Measurements from ENCODE around the gene TCF15.

Gene TCF15

DNA sequence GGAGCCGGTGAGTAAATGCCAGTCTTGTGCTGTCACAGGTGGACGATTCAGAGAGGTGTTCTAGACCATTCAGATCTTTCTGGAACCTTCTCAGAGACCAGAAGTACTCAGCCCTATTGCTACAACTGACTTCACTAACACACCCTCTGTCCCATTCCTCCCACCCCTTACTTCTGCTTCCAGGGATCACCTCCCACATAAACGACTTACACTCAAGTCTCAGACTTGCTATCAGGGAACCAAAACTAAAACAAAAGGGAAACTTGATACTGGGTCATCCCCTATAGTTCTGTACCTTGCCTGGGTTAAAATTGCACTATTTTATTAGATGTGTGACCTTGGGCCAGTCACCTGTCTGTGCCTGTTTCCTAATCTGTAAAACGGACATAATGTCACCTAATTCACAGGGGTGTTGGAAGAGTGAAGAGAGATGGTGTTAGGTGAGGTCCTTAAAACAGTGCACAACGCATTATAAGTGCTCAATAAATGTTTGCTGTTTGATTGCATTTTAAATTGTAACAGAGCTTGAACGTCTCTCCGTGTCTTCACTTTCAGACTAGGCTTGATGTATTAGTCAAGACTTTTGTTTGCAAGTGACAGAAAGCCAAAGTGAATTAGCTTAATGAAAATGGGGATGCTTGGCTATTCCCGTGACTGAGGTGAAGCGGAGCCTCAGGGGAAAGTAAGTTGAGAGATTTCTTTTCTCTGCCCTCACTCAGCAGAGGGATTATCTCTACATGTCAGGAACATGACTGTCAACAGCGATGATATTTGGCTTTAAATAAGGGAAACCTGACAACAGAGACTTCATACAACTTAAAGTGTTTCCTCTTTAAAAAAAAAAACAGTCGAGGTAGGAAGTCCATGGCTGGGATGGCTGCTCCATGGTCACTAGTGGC, 45.9 kb upstream of the TCF15 start:
- H3K4me2 ChIP-seq (ENCODE audit: low read depth, low read length, poor library complexity, severe bottlenecking), result no peak overlapping the region
- no peaks in the 10 kb centered on the region for H4K20me1 ChIP-seq (ENCODE audit: low read depth, low read length)
- no peak overlapping the region for H3K9ac ChIP-seq (ENCODE audit: low read length)
- H3K27me3 ChIP-seq (ENCODE audit: low read length), result no peaks in the 10 kb centered on the region
- peaks cover 12% of the 10 kb centered on the region; the same call in 1 of the 2 replicates for H3K79me2 ChIP-seq (ENCODE audit: insufficient read depth, low read length)
- no peak overlapping the region for H3K4me3 ChIP-seq (ENCODE audit: insufficient read depth, low read length, poor library complexity, severe bottlenecking)
- H2AFZ ChIP-seq (ENCODE audit: low read depth, low read length, severe bottlenecking), result no peak overlapping the region
- TF ChIP-seq, protein P1, sequence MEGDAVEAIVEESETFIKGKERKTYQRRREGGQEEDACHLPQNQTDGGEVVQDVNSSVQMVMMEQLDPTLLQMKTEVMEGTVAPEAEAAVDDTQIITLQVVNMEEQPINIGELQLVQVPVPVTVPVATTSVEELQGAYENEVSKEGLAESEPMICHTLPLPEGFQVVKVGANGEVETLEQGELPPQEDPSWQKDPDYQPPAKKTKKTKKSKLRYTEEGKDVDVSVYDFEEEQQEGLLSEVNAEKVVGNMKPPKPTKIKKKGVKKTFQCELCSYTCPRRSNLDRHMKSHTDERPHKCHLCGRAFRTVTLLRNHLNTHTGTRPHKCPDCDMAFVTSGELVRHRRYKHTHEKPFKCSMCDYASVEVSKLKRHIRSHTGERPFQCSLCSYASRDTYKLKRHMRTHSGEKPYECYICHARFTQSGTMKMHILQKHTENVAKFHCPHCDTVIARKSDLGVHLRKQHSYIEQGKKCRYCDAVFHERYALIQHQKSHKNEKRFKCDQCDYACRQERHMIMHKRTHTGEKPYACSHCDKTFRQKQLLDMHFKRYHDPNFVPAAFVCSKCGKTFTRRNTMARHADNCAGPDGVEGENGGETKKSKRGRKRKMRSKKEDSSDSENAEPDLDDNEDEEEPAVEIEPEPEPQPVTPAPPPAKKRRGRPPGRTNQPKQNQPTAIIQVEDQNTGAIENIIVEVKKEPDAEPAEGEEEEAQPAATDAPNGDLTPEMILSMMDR (IDR thresholded peaks at IDR 0.05; ENCODE audit: insufficient read depth, low read length, poor library complexity, severe bottlenecking), result no peak
- TF ChIP-seq EZH2phosphoT487 (conservative IDR thresholded peaks at IDR 0.05; ENCODE audit: low read length), result no peak
- no peak overlapping the region for H3K27ac ChIP-seq (ENCODE audit: low read depth, low read length)
- no peaks in the 10 kb centered on the region for H3K9me3 ChIP-seq (ENCODE audit: insufficient read depth, low read length)
- H3K36me3 ChIP-seq (ENCODE audit: low read length), result no peaks in the 10 kb centered on the region
- H3F3A ChIP-seq (ENCODE audit: insufficient read depth), result no peaks in the 10 kb centered on the region
- H3K9me2 ChIP-seq (replicated peaks; ENCODE audit: insufficient read depth, low read length), result no peaks in the 10 kb centered on the region

DNA sequence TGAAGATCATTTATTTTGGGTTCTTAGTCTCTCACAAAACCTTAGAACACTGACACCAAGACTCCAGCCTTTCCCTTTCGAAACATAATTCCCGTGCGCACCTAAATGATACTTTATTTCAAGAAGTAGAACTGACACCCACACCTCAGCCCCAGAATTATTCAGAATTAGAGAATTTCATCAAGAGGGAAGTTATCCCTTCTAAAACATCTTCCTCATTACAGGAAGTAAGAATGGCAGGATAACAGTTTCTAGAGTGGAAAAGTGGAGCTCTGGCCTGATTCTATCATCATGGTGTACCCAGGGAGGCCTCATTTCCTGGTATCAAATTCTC, 44.3 kb upstream of the TCF15 start:
- H3K79me2 ChIP-seq (ENCODE audit: insufficient read depth, low read length), result peaks cover 12% of the 10 kb centered on the region; the same call in 1 of the 2 replicates
- no peaks in the 10 kb centered on the region for H4K20me1 ChIP-seq (ENCODE audit: low read depth, low read length)
- no peak overlapping the region for H3K4me3 ChIP-seq (ENCODE audit: insufficient read depth, low read length, poor library complexity, severe bottlenecking)
- H3K9me3 ChIP-seq (ENCODE audit: insufficient read depth, low read length), result no peaks in the 10 kb centered on the region
- H3F3A ChIP-seq (ENCODE audit: insufficient read depth), result no peaks in the 10 kb centered on the region
- TF ChIP-seq, protein P1 (IDR thresholded peaks at IDR 0.05; ENCODE audit: insufficient read depth, low read length, poor library complexity, severe bottlenecking), result no peak
- no peak for TF ChIP-seq EZH2phosphoT487 (conservative IDR thresholded peaks at IDR 0.05; ENCODE audit: low read length)
- no peaks in the 10 kb centered on the region for H3K27me3 ChIP-seq (ENCODE audit: low read length)
- no peaks in the 10 kb centered on the region for H3K9me2 ChIP-seq (replicated peaks; ENCODE audit: insufficient read depth, low read length)
- H2AFZ ChIP-seq (ENCODE audit: low read depth, low read length, severe bottlenecking), result no peak overlapping the region
- H3K36me3 ChIP-seq (ENCODE audit: low read length), result no peaks in the 10 kb centered on the region
- H3K4me2 ChIP-seq (ENCODE audit: low read depth, low read length, poor library complexity, severe bottlenecking), result no peak overlapping the region
- no peak overlapping the region for H3K9ac ChIP-seq (ENCODE audit: low read length)
- H3K27ac ChIP-seq (ENCODE audit: low read depth, low read length), result no peak overlapping the region

DNA sequence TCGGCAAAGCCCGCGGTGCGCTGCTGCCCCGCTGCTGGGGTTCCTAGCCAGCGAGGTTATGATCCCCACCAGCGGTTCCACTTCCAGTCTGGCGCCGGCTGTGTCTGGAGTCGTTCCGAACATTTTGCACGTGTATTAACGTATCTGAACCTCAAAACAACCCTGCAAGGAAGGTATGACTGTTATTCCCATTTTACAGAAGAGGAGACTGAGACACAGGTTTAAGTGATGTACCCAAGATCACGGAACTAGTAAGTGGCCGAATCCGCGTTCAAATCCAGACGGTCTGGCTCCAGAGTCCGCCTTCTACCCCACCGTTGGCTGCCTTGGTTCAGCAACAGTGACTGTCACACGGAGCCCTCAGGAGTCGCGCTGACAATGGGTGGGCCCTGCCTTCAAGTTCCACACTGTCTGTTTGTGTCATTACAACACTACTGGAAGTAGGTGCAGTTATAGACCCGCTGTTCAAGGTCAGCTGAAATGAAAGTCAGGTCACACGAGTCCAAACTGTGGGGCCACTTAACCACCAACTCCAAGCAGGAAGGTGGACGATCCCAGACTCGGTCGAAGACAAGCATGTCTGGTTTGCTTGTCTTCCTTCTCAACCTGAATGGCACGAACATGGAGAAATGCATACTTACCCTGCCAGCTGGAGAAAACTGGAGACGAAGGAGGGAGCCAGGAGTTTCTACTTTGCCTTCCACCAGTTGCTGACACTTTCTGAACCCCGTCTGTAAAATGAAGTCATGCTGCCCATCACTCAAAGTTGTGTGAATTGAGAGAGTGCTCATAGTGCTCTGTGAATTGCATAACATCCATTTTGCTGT, 43.7 kb upstream of the TCF15 start:
- peak overlapping the region; percentile 75 for H3K9ac ChIP-seq (ENCODE audit: low read length)
- TF ChIP-seq, protein P1 (IDR thresholded peaks at IDR 0.05; ENCODE audit: insufficient read depth, low read length, poor library complexity, severe bottlenecking), result no peak
- TF ChIP-seq EZH2phosphoT487 (conservative IDR thresholded peaks at IDR 0.05; ENCODE audit: low read length), result no peak
- peaks cover 12% of the 10 kb centered on the region; the same call in 1 of the 2 replicates for H3K79me2 ChIP-seq (ENCODE audit: insufficient read depth, low read length)
- H3K9me3 ChIP-seq (ENCODE audit: insufficient read depth, low read length), result no peaks in the 10 kb centered on the region
- no peaks in the 10 kb centered on the region for H3K36me3 ChIP-seq (ENCODE audit: low read length)
- peak overlapping the region; percentile 52 for H2AFZ ChIP-seq (ENCODE audit: low read depth, low read length, severe bottlenecking)
- no peaks in the 10 kb centered on the region for H4K20me1 ChIP-seq (ENCODE audit: low read depth, low read length)
- peak overlapping the region; percentile 74 for H3K4me3 ChIP-seq (ENCODE audit: insufficient read depth, low read length, poor library complexity, severe bottlenecking)
- no peak overlapping the region for H3K27ac ChIP-seq (ENCODE audit: low read depth, low read length)
- H3K9me2 ChIP-seq (replicated peaks; ENCODE audit: insufficient read depth, low read length), result no peaks in the 10 kb centered on the region
- peak overlapping the region; percentile 85 for H3K4me2 ChIP-seq (ENCODE audit: low read depth, low read length, poor library complexity, severe bottlenecking)
- no peaks in the 10 kb centered on the region for H3F3A ChIP-seq (ENCODE audit: insufficient read depth)
- H3K27me3 ChIP-seq (ENCODE audit: low read length), result no peaks in the 10 kb centered on the region

Measured in SU-DHL-6 (cell line).